WTC11 (cell line): Measurements from ENCODE around the gene SIN3B. TPM values are rescaled to one million over a fixed set of nuclear protein-coding genes. Genes with fewer than 3 reads are reported as not detected.

Experiments
- ATAC-seq: fragments of 200-7000 bp; cut with Tn5 transposase; 2 replicates; pipeline ENCODE4 v1.10.0; 2021; ENCODE audit warnings: mild to moderate bottlenecking, moderate library complexity
- CTCF ChIA-PET: fragments of 300-600 bp; sonication (Branson Sonifier 250); formaldehyde crosslinking; loops from one replicate; lab custom pipeline; 2021; ENCODE audit warnings: antibody characterized with exemption; lab: Charles Lee
- POLR2A ChIA-PET: fragments of 350-600 bp; sonication (Branson Sonifier 250); formaldehyde crosslinking; loops from one replicate; lab custom pipeline; 2021; ENCODE audit warnings: antibody characterized with exemption; lab: Charles Lee
- DNase-seq: peaks from one replicate; pipeline ENCODE4 v3.0.0; 2021; ENCODE audit warnings: low spot score
- H3K27ac Mint-ChIP-seq: 2 replicates; pipeline ENCODE4 v1.8.0; 2021; ENCODE audit warnings: mixed read lengths
- H3K27me3 Mint-ChIP-seq: 2 replicates; pipeline ENCODE4 v1.8.0; 2021; ENCODE audit warnings: low read depth, mild to moderate bottlenecking, moderate library complexity, mixed read lengths
- H3K36me3 Mint-ChIP-seq: 2 replicates; pipeline ENCODE4 v1.8.0; 2021; ENCODE audit warnings: mixed read lengths
- H3K4me1 Mint-ChIP-seq: 2 replicates; pipeline ENCODE4 v1.8.0; 2022; ENCODE audit warnings: mixed read lengths
- H3K4me3 Mint-ChIP-seq: 2 replicates; pipeline ENCODE4 v1.8.0; 2021; ENCODE audit warnings: mild to moderate bottlenecking, moderate library complexity, mixed read lengths
- H3K9me3 Mint-ChIP-seq: 2 replicates; pipeline ENCODE4 v1.8.0; 2021; ENCODE audit warnings: mixed read lengths
- ARID4B ChIP-seq: sonication (generic); formaldehyde crosslinking; IDR thresholded peaks from 2 replicates; pipeline ENCODE4 v1.8.0; 2023; ENCODE audit warnings: missing genetic modification reagents, mild to moderate bottlenecking, borderline replicate concordance
- ATF2 ChIP-seq: sonication (generic); formaldehyde crosslinking; IDR thresholded peaks from 2 replicates; pipeline ENCODE4 v1.8.1; 2022; ENCODE audit warnings: low read depth, missing genetic modification reagents, borderline replicate concordance
- ATF3 ChIP-seq: sonication (generic); formaldehyde crosslinking; conservative IDR thresholded peaks from 2 replicates; pipeline ENCODE4 v1.8.1; 2022; ENCODE audit warnings: mild to moderate bottlenecking, missing genetic modification reagents
- CBFB ChIP-seq: sonication (generic); formaldehyde crosslinking; IDR thresholded peaks from 2 replicates; pipeline ENCODE4 v1.8.1; 2022; ENCODE audit warnings: mild to moderate bottlenecking, low read depth, missing genetic modification reagents
- ESRRA ChIP-seq: sonication (generic); formaldehyde crosslinking; IDR thresholded peaks from 2 replicates; pipeline ENCODE4 v1.8.1; 2022; ENCODE audit warnings: mild to moderate bottlenecking, missing genetic modification reagents, borderline replicate concordance
- GRHL2 ChIP-seq: fragments of 250-450 bp; sonication (Bioruptor Pico); IDR thresholded peaks from 2 replicates; pipeline ENCODE4 v1.8.0; 2022; ENCODE audit warnings: mild to moderate bottlenecking, moderate library complexity; ENCODE audit not compliant: insufficient replicate concordance, severe bottlenecking
- JAZF1 ChIP-seq: fragments of 250-450 bp; sonication (Bioruptor Pico); IDR thresholded peaks from 2 replicates; pipeline ENCODE4 v1.9.0; 2021; ENCODE audit warnings: moderate library complexity, mild to moderate bottlenecking, inconsistent platforms
- MXD4 ChIP-seq: fragments of 250-450 bp; sonication (Bioruptor Pico); IDR thresholded peaks from 2 replicates; pipeline ENCODE4 v1.8.0; 2021; ENCODE audit warnings: mild to moderate bottlenecking, moderate library complexity, borderline replicate concordance
- NFATC4 ChIP-seq: fragments of 250-450 bp; sonication (Bioruptor Pico); IDR thresholded peaks from 2 replicates; pipeline ENCODE4 v1.9.0; 2021; ENCODE audit warnings: mild to moderate bottlenecking
- NFYB ChIP-seq: sonication (generic); formaldehyde crosslinking; conservative IDR thresholded peaks from 2 replicates; pipeline ENCODE4 v1.8.0; 2022; ENCODE audit warnings: low read depth, missing genetic modification reagents
- NR2C2 ChIP-seq: sonication (generic); formaldehyde crosslinking; IDR thresholded peaks from 2 replicates; pipeline ENCODE4 v1.8.0; 2022; ENCODE audit warnings: mild to moderate bottlenecking, missing genetic modification reagents
- PRDM15 ChIP-seq: sonication (generic); formaldehyde crosslinking; IDR thresholded peaks from 2 replicates; pipeline ENCODE4 v1.8.0; 2022; ENCODE audit warnings: missing genetic modification reagents
- PRRX2 ChIP-seq: fragments of 250-450 bp; sonication (Bioruptor Pico); IDR thresholded peaks from 2 replicates; pipeline ENCODE4 v1.8.0; 2021; ENCODE audit warnings: mild to moderate bottlenecking
- SMAD3 ChIP-seq: sonication (generic); formaldehyde crosslinking; IDR thresholded peaks from 2 replicates; pipeline ENCODE4 v1.8.0; 2022; ENCODE audit warnings: missing genetic modification reagents, mild to moderate bottlenecking, borderline replicate concordance
- TCF7 ChIP-seq: sonication (generic); formaldehyde crosslinking; IDR thresholded peaks from 2 replicates; pipeline ENCODE4 v1.8.0; 2022; ENCODE audit warnings: mild to moderate bottlenecking, low read depth, missing genetic modification reagents, moderate library complexity
- TEAD1 ChIP-seq: sonication (generic); formaldehyde crosslinking; IDR thresholded peaks from 2 replicates; pipeline ENCODE4 v1.8.0; 2022; ENCODE audit warnings: mild to moderate bottlenecking, missing genetic modification reagents
- USF2 ChIP-seq: sonication (generic); formaldehyde crosslinking; IDR thresholded peaks from 2 replicates; pipeline ENCODE4 v1.8.1; 2023; ENCODE audit warnings: mild to moderate bottlenecking, missing genetic modification reagents, moderate library complexity
- ZBTB43 ChIP-seq: sonication (generic); formaldehyde crosslinking; IDR thresholded peaks from 2 replicates; pipeline ENCODE4 v1.8.1; 2023; ENCODE audit warnings: mild to moderate bottlenecking, missing genetic modification reagents
- ZNF219 ChIP-seq: sonication (generic); formaldehyde crosslinking; IDR thresholded peaks from 2 replicates; pipeline ENCODE4 v1.8.0; 2023; ENCODE audit warnings: missing genetic modification reagents, mild to moderate bottlenecking, borderline replicate concordance
- ZNF416 ChIP-seq: fragments of 250-450 bp; sonication (Bioruptor Pico); IDR thresholded peaks from 2 replicates; pipeline ENCODE4 v1.9.0; 2021; ENCODE audit warnings: mild to moderate bottlenecking, inconsistent platforms
- ZNF425 ChIP-seq: fragments of 250-450 bp; sonication (Bioruptor Pico); conservative IDR thresholded peaks from 2 replicates; pipeline ENCODE4 v1.9.0; 2021; ENCODE audit warnings: mild to moderate bottlenecking
- total RNA-seq: library from RNA; stranded (reverse); gene quantifications from 3 replicates; pipeline ENCODE4 v1.2.3, GENCODE V29; 2021

SIN3B gene
- total RNA-seq, 1 experiment from 2014 or later, result 87.7 TPM

- TF ChIP-seq ZNF425 (CRISPR knock-in tag), result no peak
- no peak for TF ChIP-seq ATF3 (CRISPR knock-in tag)
- TF ChIP-seq ATF2, result no peak
- no peak for TF ChIP-seq ESRRA (CRISPR knock-in tag)
- TF ChIP-seq NFYB (CRISPR knock-in tag), result no peak
- no peak for TF ChIP-seq GRHL2
- no peak for TF ChIP-seq TEAD1 (CRISPR knock-in tag)
- TF ChIP-seq PRRX2, result no peak
- TF ChIP-seq JAZF1 (CRISPR knock-in tag), result no peak
- TF ChIP-seq CBFB (CRISPR knock-in tag), result no peak
- TF ChIP-seq SMAD3 (CRISPR knock-in tag), result no peak
- no peak for TF ChIP-seq ZBTB43 (CRISPR knock-in tag)
- TF ChIP-seq ZNF416 (CRISPR knock-in tag), result no peak
- TF ChIP-seq NR2C2 (CRISPR knock-in tag), result no peak
- no peak for TF ChIP-seq PRDM15 (CRISPR knock-in tag)
- TF ChIP-seq USF2 (CRISPR knock-in tag), result no peak
These were observed 88.2 kb downstream of the SIN3B start (continued) for GRCh38 chr19:16917401-16917800.

- Mint-ChIP-seq H3K36me3 (peaks cover 5% of the 10 kb centered on the region; the same call in 1 of the 2 replicates), H3K9me3 (peaks cover 12% of the 10 kb centered on the region), H3K27me3 (no peaks in the 10 kb centered on the region; the same call in 1 of the 2 replicates), H3K4me1 (no peaks in the 10 kb centered on the region), H3K27ac (no peak overlapping the region), H3K4me3 (no peak overlapping the region)
- POLR2A ChIA-PET, result no interaction called here
- no peak for ATAC-seq
- CTCF ChIA-PET, result no interaction called here
- TF ChIP-seq NFATC4 (no peak), ZBTB43 (CRISPR knock-in tag) (no peak), TCF7 (CRISPR knock-in tag) (no peak), ARID4B (CRISPR knock-in tag) (no peak), ZNF219 (CRISPR knock-in tag) (no peak), MXD4 (CRISPR knock-in tag) (no peak)
- TF ChIP-seq, all 79 proteins: peak for 0
- DNase-seq, result no peak
These were observed 90.3 kb downstream of the SIN3B start for GRCh38 chr19:16919496-16919895.
